H54 (cell line): ENCODE results near the gene TRRAP.

Source experiments
- DNase-seq: peaks from one replicate; pipeline ENCODE4 v3.0.0; 2011; ENCODE audit warnings: low spot score, mixed read lengths; ENCODE audit not compliant: insufficient read length
- FAIRE-seq: peaks from 3 replicates; lab custom pipeline; 2011; peaks lifted over from hg19 to GRCh38; lab: Jason Lieb, UNC
- POLR2A ChIP-seq: IDR thresholded peaks from 2 replicates; pipeline ENCODE4 v1.6.1; 2011; ENCODE audit warnings: low read depth, mild to moderate bottlenecking, low read length

Gene TRRAP

GRCh38 chr7:98997846-98998245 is 119.5 kb downstream of the TRRAP start:
- DNase-seq (no peak), FAIRE-seq (no peak)
- TF ChIP-seq POLR2A = no peak

DNA sequence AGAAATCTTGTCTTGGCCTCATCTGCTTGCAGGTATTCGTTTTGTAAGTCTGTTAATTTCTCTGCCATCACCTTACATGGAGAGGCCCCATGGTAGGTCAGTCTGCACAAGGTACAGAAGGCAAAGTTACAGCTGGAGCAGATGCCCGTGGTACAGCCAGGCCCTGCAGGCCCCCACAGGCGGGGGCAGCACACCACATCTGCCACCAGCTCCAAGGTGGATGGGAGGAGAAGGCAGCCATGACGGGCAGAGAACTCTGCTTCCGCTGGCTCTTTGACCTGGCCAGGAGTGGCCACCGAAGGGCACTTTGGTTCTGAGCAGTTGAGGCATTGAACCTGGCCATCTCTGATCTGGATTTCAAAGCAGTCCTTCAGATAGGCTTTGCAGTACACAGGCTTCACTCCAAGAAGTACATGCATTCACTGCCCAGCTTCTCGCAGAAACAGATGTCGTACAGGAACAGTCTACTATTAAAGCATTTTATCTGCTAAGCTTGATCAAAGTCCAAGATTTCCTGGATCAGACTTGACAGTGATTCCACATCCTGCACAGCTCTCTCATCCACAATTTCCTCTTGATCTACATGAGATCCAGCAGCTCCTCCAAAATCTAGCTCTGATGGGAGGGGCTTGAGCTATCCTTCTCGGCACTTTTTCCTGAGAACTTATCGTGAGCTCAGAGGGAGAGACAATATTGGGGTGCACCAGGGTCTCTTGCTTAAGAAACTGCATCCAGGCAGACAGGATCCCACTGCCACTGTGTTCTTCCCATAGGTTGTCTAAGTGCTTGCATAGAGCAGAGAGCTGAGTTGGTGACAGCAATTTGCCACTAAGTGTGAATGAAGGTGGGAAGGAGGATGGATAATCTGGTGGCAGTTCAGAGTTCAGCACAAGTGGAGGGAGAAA is 120.7 kb downstream of the TRRAP start:
- FAIRE-seq (no peak), DNase-seq (no peak)
- no peak for TF ChIP-seq POLR2A

DNA sequence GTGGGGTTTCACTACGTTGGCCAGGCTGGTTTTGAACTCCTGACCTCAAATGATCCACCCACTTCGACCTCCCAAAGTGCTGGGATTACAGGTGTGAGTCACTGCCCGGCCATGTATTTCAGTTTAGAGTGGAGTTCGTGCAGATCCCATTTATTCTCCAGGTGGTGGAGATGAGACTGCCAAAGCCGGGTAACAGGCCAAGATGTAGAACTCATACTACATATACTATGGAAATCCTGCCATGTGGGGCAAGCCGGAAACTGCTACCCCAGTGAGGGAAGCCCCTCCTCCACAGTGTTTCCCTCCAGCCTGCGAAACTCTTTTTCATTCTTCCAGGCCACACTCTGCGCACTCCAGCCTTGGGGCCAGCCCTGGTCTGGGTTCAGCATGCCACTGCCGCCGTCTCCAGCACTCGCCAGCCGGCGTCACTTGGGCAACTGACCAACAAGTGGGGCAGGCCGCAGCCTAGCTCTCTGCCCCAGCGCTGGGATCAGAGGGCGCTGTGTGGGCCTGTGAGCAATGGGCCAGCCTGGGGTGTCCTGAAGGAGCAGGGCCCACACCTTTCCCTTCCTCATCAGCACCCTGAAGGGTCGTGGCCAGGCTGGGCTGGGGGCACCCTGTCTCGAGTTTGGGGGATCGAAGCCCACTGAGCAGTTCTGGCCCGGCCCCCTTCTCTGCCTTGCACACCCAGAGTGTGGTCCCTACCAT is 122.0 kb downstream of the TRRAP start:
- no peak for TF ChIP-seq POLR2A
- DNase-seq = no peak
- FAIRE-seq = no peak

DNA sequence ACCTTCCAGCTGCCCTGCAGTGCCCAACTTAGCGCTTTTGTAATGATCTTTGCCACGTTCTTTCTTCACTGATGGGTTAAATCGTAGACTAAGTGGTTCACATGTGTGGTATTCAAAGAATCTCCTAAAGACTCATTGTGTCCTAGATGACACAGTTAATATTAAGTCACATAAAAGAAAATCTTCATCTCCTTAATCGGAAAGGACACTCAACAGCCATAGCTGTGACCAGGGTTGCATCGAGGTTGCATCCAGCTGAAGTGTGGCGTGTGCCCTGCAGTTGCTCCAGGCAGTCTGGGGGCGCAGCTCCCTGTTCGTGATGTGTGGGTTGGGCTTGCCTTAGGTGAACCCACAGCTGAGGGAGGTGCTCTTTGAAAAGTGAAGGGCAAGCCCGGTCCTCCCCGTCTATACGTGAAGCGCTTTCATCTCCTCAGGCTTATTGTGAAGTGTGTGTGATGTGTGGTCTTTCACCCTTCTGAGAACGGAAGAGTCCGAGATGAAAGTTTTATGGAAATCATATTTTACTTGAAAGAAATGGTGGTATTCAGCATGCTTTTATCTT is 122.7 kb downstream of the TRRAP start:
- TF ChIP-seq POLR2A = no peak
- no peak for FAIRE-seq
- DNase-seq = no peak

- TF ChIP-seq POLR2A = no peak
- no peak for DNase-seq
- no peak for FAIRE-seq
Measured at GRCh38 chr7:99001482-99002147, 123.3 kb downstream of the TRRAP start.

DNA sequence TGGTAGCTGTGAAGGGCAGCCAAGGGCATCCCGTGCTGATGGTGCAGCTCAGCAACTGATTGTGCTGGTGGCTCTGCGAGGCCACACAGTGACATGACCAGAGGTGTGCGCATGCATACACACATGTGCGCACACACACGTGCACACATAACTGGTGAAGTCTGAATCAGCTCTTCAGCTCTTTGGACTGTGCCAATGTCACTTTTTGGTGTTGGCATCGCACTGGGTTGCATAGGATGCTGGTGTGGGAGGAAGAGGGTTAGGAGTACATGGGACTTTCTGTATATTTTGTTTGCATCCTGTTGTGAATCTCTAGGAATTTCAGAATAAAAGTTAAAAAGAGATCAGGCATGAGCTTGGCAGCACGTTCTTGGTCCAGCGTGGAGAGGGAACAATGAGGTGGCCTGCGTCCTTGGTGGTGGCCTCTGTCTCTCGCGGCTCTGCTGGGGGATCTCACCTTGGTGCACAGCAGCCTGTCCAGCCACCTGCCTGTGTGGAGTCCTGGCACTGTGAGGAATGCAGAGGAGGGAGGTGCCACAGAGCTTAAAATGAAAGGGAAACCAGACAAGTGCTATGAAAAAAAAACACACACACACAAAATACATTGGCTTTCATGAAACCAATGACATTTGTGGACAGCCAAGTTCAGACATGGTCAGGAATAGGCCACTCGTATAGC is 124.0 kb downstream of the TRRAP start:
- FAIRE-seq (no peak), DNase-seq (no peak)
- no peak for TF ChIP-seq POLR2A

DNA sequence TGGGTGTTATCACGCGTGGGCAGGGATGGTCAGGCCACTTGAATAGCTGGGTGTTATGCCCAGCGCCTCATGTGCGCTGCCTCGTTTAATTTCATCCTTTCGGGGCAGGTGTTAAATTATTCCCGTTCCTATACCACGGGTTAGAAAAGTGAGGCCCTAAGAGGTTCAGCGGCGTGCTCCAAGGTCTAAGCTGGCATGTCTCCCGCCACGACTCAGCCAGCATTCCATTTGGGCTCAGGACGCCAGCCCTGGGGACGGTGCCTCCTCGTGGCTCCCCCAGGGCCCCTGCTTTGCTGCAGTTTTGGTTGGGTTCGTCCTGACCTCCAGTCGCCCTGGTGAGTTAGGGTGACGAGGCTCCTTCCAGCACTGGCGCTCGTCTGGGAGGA is 124.5 kb downstream of the TRRAP start:
- FAIRE-seq (no peak), DNase-seq (no peak)
- no peak for TF ChIP-seq POLR2A

- DNase-seq (no peak), FAIRE-seq (no peak)
- no peak for TF ChIP-seq POLR2A
Measured at GRCh38 chr7:99003419-99003818, 125.1 kb downstream of the TRRAP start.

- DNase-seq = no peak
- no peak for FAIRE-seq
- TF ChIP-seq POLR2A = no peak
Measured at GRCh38 chr7:99004216-99004615, 125.9 kb downstream of the TRRAP start.

DNA sequence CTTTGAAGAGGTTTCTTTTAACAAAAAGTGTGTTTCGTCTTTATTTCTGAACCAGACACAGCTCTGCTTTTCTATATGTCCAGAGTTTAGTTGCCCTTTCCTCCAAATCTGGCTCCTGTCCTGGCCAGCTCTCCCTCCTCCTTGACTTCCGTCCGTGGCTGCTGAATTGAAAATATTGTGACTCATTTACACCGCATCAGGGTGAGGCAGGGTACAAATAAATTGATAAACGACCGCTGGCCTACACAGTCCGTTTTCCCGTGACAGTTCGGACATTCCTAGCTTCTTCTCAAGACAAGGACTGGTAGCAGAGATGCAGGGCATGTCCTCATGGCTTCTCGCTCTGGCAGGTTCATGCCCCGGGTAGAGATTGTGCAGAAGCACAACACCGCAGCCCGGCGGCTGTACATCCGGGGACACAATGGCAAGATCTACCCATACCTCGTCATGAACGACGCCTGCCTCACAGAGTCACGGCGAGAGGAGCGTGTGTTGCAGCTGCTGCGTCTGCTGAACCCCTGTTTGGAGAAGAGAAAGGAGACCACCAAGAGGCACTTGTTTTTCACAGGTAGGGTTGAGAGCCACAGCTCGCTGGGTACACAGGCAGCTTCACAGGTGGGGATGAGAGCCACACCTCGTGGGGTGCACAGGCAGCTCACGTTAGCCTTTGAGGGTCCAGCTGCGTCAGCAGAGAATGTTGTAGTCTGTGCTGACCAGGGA is 126.6 kb downstream of the TRRAP start:
- DNase-seq = no peak
- FAIRE-seq = no peak
- TF ChIP-seq POLR2A = no peak

DNA sequence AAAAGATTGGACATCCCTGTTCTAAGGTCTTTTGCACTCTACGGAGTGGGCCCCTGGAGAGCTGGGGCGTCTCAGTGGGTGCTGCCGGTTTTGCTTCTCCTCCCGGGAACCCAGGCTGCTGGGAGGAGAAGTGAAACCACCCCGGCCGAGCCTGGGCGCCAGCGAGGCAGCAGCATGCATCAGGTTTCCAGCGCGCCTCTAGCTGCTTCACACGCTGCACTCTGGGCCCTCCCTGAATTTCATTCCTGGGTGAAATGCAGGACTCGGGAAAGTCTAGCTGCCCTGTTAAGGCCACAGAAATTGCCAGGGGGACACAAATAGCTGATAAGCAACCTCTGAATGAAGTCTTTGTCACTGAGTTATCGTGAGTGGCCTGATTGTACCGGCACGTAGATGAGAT is 127.4 kb downstream of the TRRAP start:
- FAIRE-seq (no peak), DNase-seq (no peak)
- no peak for TF ChIP-seq POLR2A

DNA sequence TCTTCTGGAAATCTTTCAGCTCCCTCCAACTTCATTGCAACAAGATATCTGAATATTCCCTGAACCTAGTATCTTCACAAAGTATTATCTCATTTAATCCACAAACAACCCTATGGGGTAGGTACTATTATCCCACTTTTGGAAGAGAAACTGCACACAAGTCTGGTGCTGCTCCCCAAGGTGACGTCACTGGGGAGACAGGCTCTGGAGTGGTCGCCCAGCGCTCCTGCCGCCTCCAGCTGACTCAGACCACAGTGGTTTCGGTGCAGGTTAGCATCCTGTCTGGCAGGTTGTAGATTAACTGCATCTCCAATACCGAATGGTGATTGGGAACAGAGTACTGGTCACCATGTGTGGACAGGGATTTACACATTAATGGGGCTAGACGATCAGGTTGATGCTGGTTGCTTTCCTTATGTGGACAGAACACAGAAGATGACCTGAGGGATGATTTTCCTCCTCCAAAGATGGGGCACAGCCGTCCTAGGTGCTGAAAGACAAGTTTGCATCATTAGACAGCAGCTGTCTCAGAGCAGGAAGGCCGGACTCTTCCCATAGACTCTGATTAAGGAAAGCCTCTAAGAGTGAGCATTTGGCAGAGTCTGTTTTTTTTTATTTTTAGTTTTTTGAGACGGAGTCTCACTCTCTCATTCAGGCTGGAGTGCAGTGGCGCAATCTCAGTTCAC is 128.6 kb downstream of the TRRAP start:
- DNase-seq = no peak
- no peak for FAIRE-seq

More for the DNA sequence above, 128.6 kb downstream of the TRRAP start:
- no peak for TF ChIP-seq POLR2A
